Heart left ventricle (tissue), 16 donors: Measurements from ENCODE around the gene RASD2. TPM values are rescaled to one million over a fixed set of nuclear protein-coding genes. Genes with fewer than 3 reads are reported as not detected.

Source experiments
- ATAC-seq, 4 donors: fragments of 200-7000 bp; cut with Tn5 transposase; one replicate each; pipeline ENCODE4 v1.9.1; 2020 to 2022; ENCODE audit warnings: moderate library complexity in 4 of 4, mild to moderate bottlenecking in 3 of 4, moderate number of reproducible peaks in 1 of 4
- DNase-seq, 5 donors: peaks; one replicate each; pipeline ENCODE4 v3.0.0-alpha.2; 2020
- H3K27ac ChIP-seq, 12 donors: fragments of 200-600 bp; sonication (generic) in 4 of 12; one replicate each; pipeline versions ENCODE4 v1.5.0 to v1.8.0; 2016 to 2022; ENCODE audit warnings: mild to moderate bottlenecking in 2 of 12
- H3K27me3 ChIP-seq, 9 donors: fragments of 200-600 bp; sonication (generic) in 2 of 9; one replicate each; pipeline versions ENCODE4 v1.5.1 to v1.8.0; 2016 to 2022; ENCODE audit warnings: mild to moderate bottlenecking in 3 of 9
- H3K36me3 ChIP-seq, 9 donors: fragments of 200-600 bp; sonication (generic) in 2 of 9; one replicate each; pipeline versions ENCODE4 v1.5.0 to v1.8.0; 2018 to 2022; ENCODE audit warnings: mild to moderate bottlenecking in 2 of 9
- H3K4me1 ChIP-seq, 12 donors: fragments of 200-600 bp; sonication (generic) in 4 of 12; one replicate each; pipeline versions ENCODE4 v1.5.0 to v1.8.0; 2016 to 2022; ENCODE audit warnings: mild to moderate bottlenecking in 3 of 12
- H3K4me3 ChIP-seq, 12 donors: fragments of 200-600 bp; sonication (generic) in 4 of 12; one replicate each; pipeline versions ENCODE4 v1.5.0 to v1.8.0; 2017 to 2022; ENCODE audit warnings: mild to moderate bottlenecking in 9 of 12, moderate library complexity in 4 of 12
- H3K9me3 ChIP-seq, 12 donors: fragments of 200-600 bp; sonication (generic) in 4 of 12; one replicate each; pipeline versions ENCODE4 v1.5.0 to v1.8.0; 2016 to 2022; ENCODE audit warnings: mild to moderate bottlenecking in 1 of 12
- CTCF ChIP-seq, 12 donors: fragments of 200-600 bp; sonication (generic) in 4 of 12; IDR thresholded peaks; one replicate each; pipeline versions ENCODE4 v1.5.0 to v1.8.0; 2018 to 2022; ENCODE audit warnings: antibody characterized with exemption in 12 of 12, mild to moderate bottlenecking in 5 of 12
- POLR2A ChIP-seq, 2 donors: fragments of 450-650 bp; IDR thresholded peaks; one replicate each; pipeline ENCODE4 v1.6.1; 2017; ENCODE audit warnings: antibody characterized with exemption in 2 of 2, mild to moderate bottlenecking in 2 of 2, moderate library complexity in 2 of 2
- WGBS, 4 donors: extraction: QIAGEN DNeasy Blood & Tissue Kit in 2 of 4; methylation state at CpG; one replicate each; pipeline versions ENCODE4 v1.1.5 to v1.1.7; 2013 to 2018; 5-methylcytosine and 5-hydroxymethylcytosine counted together
- intact Hi-C, 10 donors: fragments of 100-400 bp; cut with DNase I; formaldehyde crosslinking; loops; one replicate each; pipeline versions ENCODE4 v1.11.1 to v1.14.2; 2022
- polyA plus RNA-seq, 2 donors: library from polyadenylated mRNA; stranded (reverse); fragments of 200-250 nt; gene quantifications; one replicate each; pipeline ENCODE4 v1.2.3, GENCODE V29; 2013
- total RNA-seq, 9 donors: library from RNA; depleted of rRNA in 2 of 9; stranded (reverse); fragments of >200 nt in 2 of 9; fragmentation: NEBNext Ultra II Directional in 3 of 9; extraction: Animal tissue kit (Norgen Biotek cat#: 25700) in 3 of 9; gene quantifications; one replicate each; pipeline versions ENCODE4 v1.1.0 to v1.2.4, GENCODE V29; 2016 to 2023
- donor health status: ischemic (EF 13 %, LVEDD 7.1; RV severe dilation, severe dysfunction).
- donor health status: healthy with polysubstance abuse.
- donor health status: DM: no; HTN: yes; CAD: no.
- donor health status: DM: no; HTN: no; CAD: no.
- donor health status: ischemic (EF 25% LVEDD 6.9; RV normal size, moderate dysfunction).
- donor health status: ischemic (EF 25% LVEDD 5.7; RV mildly dilated, moderate dysfunction).
- donor health status: healthy.
- donor health status: DM: yes; HTN: yes; CAD: no.
- donor health status: ischemic (EF 35%, LVEDD 5.7; RV mildly dilated, moderate dysfunction).
- donor health status: nonischemic (EF 11% LVEDD 7.7; RV severe dilation, severe dysfunction).
- donor health status: DM: yes; HTN: yes; CAD: no.
- donor health status: PGD.
- donor health status: ischemic (EF 29% LVEDD 5.4; RV normal size, mild dysfunction).
- donor health status: nonischemic (EF 23%, LVEDD 6.1; RV moderate dilation, normal function).

The RASD2 gene
- total and polyA plus RNA-seq, 11 donors: 1.4 to 10.5 (median 5.0) TPM

- WGBS, 4 donors: 74 to 80% (median 78%) methylated on average over 8 of the region's 8 CpGs
- Histone ChIP-seq H3K9me3 (no peaks in the 10 kb centered on the region), H3K36me3 (no peaks in the 10 kb centered on the region), H3K4me3 (no peak overlapping the region), H3K4me1 (no peaks in the 10 kb centered on the region), H3K27ac (no peak overlapping the region), H3K27me3 (peaks cover 0 to 27% (median 5%) of the 10 kb centered on the region in 9 donors)
- TF ChIP-seq CTCF (IDR thresholded peaks at IDR 0.05) (no peak), POLR2A (IDR thresholded peaks at IDR 0.05) (no peak)
- ATAC-seq: no peak
- intact Hi-C loops: loop anchor here in 1 of 10 donors (2.0 kb wide), 1 partner anchor 27 kb away; no protein-coding TSS in a partner anchor
- no peak for DNase-seq
These were observed 22.7 kb upstream of the RASD2 start for GRCh38 chr22:35517769-35518530.

GRCh38 chr22:35518811-35519210, 21.8 kb upstream of the RASD2 start:
- H3K36me3 ChIP-seq: no peaks in the 10 kb centered on the region
- intact Hi-C loops: no loop called here
- ATAC-seq: peak in 1 of 4 donors; percentile 18

GRCh38 chr22:35519306-35520000, 21.2 kb upstream of the RASD2 start:
- Histone ChIP-seq H3K27me3 (peaks cover 0 to 27% (median 5%) of the 10 kb centered on the region in 9 donors), H3K27ac (no peak overlapping the region), H3K9me3 (no peaks in the 10 kb centered on the region), H3K4me3 (no peak overlapping the region), H3K4me1 (no peaks in the 10 kb centered on the region), H3K36me3 (no peaks in the 10 kb centered on the region)
- no peak for TF ChIP-seq POLR2A (IDR thresholded peaks at IDR 0.05)
- no peak for TF ChIP-seq CTCF (IDR thresholded peaks at IDR 0.05)
- no peak for ATAC-seq
- DNase-seq: no peak
- intact Hi-C loops: no loop called here
- 78 to 85% (median 80%) methylated on average over 9 of the region's 9 CpGs for WGBS, 4 donors

More at GRCh38 chr22:35518811-35519210, 21.8 kb upstream of the RASD2 start:
- 84 to 93% (median 89%) methylated on average over 7 of the region's 7 CpGs for WGBS, 4 donors
- Histone ChIP-seq H3K27ac (no peak overlapping the region), H3K27me3 (peaks cover 0 to 27% (median 5%) of the 10 kb centered on the region in 9 donors), H3K9me3 (no peaks in the 10 kb centered on the region), H3K4me1 (no peaks in the 10 kb centered on the region), H3K4me3 (no peak overlapping the region)
- TF ChIP-seq POLR2A (IDR thresholded peaks at IDR 0.05) (no peak), CTCF (IDR thresholded peaks at IDR 0.05) (no peak)
- no peak for DNase-seq
